ENCODE measurements around the gene PLEKHA6.

Gene PLEKHA6

GRCh38 chr1:204222006-204222763, 137.5 kb downstream of the PLEKHA6 start:
- TF ChIP-seq ZFX (IDR thresholded peaks at IDR 0.05): no peak
- TF ChIP-seq CTCF (conservative IDR thresholded peaks at IDR 0.05): no peak
- H3K27ac ChIP-seq: no peak overlapping the region

GRCh38 chr1:204221271-204221670, 138.5 kb downstream of the PLEKHA6 start:
- no peak for TF ChIP-seq ZFX (IDR thresholded peaks at IDR 0.05)
- no peak for TF ChIP-seq CTCF (conservative IDR thresholded peaks at IDR 0.05)

GRCh38 chr1:204219971-204220616, 139.6 kb downstream of the PLEKHA6 start:
- TF ChIP-seq ZFX (IDR thresholded peaks at IDR 0.05): no peak
- no peak for TF ChIP-seq CTCF (conservative IDR thresholded peaks at IDR 0.05)
- H3K27ac ChIP-seq: no peak overlapping the region

More at GRCh38 chr1:204221271-204221670, 138.5 kb downstream of the PLEKHA6 start:
- no peak overlapping the region for H3K27ac ChIP-seq

- no peak overlapping the region for H3K27ac ChIP-seq
- TF ChIP-seq CTCF (conservative IDR thresholded peaks at IDR 0.05): no peak
- no peak for TF ChIP-seq ZFX (IDR thresholded peaks at IDR 0.05)
These were observed 141.2 kb downstream of the PLEKHA6 start for GRCh38 chr1:204218552-204218951.

DNA sequence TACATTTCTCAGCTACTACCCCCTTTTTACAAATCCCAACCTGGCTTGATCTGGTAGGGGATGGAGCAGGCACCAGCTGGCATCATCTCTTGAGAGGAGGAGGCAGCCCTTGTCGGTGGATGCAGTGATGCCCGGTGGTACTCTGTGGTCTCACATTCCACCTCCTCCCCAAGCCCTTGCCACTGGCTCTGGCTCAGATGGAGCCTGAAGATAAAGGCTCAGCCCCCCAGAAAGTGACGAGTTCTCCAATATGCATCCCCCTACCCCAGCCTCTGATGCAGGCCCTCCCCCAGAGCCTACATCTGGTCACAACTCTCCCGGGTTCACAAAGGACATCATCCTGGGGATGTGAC, 142.1 kb downstream of the PLEKHA6 start:
- no peak overlapping the region for H3K27ac ChIP-seq
- TF ChIP-seq ZFX (IDR thresholded peaks at IDR 0.05) (no peak), CTCF (conservative IDR thresholded peaks at IDR 0.05) (no peak)

GRCh38 chr1:204216880-204217647, 142.7 kb downstream of the PLEKHA6 start:
- H3K27ac ChIP-seq: no peak overlapping the region
- TF ChIP-seq CTCF (conservative IDR thresholded peaks at IDR 0.05) (no peak), ZFX (IDR thresholded peaks at IDR 0.05) (no peak)

- TF ChIP-seq ZFX (IDR thresholded peaks at IDR 0.05) (no peak), CTCF (conservative IDR thresholded peaks at IDR 0.05) (no peak)
- no peak overlapping the region for H3K27ac ChIP-seq
These were observed 143.5 kb downstream of the PLEKHA6 start for GRCh38 chr1:204216236-204216635.
